SK-N-SH (cell line): ENCODE results near the gene PDK1.

Source experiments
- EP300 ChIP-seq, 2 experiments: IDR thresholded peaks; 2 replicates each; pipeline versions ENCODE4 v1.4.0 to v1.6.1; 2012; ENCODE audit warnings: borderline replicate concordance in 1 of 2, low read depth in 1 of 2, low read length in 1 of 2
- EZH2phosphoT487 ChIP-seq: fragments of 200-600 bp; sonication (generic); IDR thresholded peaks from 2 replicates; pipeline ENCODE4 v1.6.1; 2017; ENCODE audit warnings: low read depth, mixed run types, mild to moderate bottlenecking, antibody characterized with exemption, moderate library complexity, borderline replicate concordance
- GATA2 ChIP-seq: sonication (generic); formaldehyde crosslinking; IDR thresholded peaks from 2 replicates; pipeline ENCODE4 v1.5.0; 2020; ENCODE audit warnings: mild to moderate bottlenecking, missing genetic modification reagents
- POLR2AphosphoS5 ChIP-seq: IDR thresholded peaks from 2 replicates; pipeline ENCODE4 v1.6.1; 2012; ENCODE audit warnings: low read depth, low read length
- SIN3A ChIP-seq: IDR thresholded peaks from 2 replicates; pipeline ENCODE4 v1.6.1; 2012; ENCODE audit warnings: low read depth, mild to moderate bottlenecking, low read length, moderate library complexity, borderline replicate concordance
- USF1 ChIP-seq: IDR thresholded peaks from 2 replicates; pipeline ENCODE4 v1.4.0; 2012; ENCODE audit warnings: low read depth, borderline replicate concordance
- TF ChIP-seq, protein P1 (sequence below): fragments of 200-600 bp; sonication (generic); IDR thresholded peaks from 2 replicates; pipeline ENCODE4 v1.6.1; 2017; ENCODE audit warnings: antibody characterized with exemption, mild to moderate bottlenecking, moderate library complexity

DNA sequence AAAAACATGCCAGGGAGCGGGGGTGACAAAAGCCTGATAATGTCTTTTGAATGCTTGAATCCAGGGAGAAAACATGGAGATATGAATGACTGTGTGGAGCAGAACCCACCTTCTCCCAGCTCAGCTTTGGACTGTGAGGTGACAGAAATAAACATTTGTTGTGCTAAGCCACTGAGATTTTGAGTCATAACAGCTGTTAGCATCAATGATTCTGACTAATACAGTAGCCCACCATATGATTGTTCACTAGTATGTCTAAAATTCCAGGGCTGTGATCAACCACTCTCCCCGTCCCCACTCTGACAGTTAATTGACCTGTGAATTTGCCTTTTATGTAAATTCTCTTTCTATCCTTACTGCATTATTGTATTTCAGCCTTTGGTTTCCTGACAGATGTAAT is 69.1 kb downstream of the PDK1 start:
- TF ChIP-seq, protein P1, sequence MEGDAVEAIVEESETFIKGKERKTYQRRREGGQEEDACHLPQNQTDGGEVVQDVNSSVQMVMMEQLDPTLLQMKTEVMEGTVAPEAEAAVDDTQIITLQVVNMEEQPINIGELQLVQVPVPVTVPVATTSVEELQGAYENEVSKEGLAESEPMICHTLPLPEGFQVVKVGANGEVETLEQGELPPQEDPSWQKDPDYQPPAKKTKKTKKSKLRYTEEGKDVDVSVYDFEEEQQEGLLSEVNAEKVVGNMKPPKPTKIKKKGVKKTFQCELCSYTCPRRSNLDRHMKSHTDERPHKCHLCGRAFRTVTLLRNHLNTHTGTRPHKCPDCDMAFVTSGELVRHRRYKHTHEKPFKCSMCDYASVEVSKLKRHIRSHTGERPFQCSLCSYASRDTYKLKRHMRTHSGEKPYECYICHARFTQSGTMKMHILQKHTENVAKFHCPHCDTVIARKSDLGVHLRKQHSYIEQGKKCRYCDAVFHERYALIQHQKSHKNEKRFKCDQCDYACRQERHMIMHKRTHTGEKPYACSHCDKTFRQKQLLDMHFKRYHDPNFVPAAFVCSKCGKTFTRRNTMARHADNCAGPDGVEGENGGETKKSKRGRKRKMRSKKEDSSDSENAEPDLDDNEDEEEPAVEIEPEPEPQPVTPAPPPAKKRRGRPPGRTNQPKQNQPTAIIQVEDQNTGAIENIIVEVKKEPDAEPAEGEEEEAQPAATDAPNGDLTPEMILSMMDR, result no peak
- TF ChIP-seq SIN3A, result no peak
- no peak for TF ChIP-seq EZH2phosphoT487
- no peak for TF ChIP-seq POLR2AphosphoS5
- no peak for TF ChIP-seq USF1
- TF ChIP-seq EP300 (IDR thresholded peaks at IDR 0.05; ENCODE audit: borderline replicate concordance in 1 of 2, low read depth in 1 of 2, low read length in 1 of 2), result no peak
- TF ChIP-seq GATA2 (CRISPR knock-in tag), result no peak
